ENCODE measurements around the gene CTF1.

GRCh38 chr16:30889721-30890120 lies 6.7 kb upstream of the CTF1 start:
- no peak for TF ChIP-seq POLR2A (IDR thresholded peaks at IDR 0.05)
- TF ChIP-seq, protein P1, sequence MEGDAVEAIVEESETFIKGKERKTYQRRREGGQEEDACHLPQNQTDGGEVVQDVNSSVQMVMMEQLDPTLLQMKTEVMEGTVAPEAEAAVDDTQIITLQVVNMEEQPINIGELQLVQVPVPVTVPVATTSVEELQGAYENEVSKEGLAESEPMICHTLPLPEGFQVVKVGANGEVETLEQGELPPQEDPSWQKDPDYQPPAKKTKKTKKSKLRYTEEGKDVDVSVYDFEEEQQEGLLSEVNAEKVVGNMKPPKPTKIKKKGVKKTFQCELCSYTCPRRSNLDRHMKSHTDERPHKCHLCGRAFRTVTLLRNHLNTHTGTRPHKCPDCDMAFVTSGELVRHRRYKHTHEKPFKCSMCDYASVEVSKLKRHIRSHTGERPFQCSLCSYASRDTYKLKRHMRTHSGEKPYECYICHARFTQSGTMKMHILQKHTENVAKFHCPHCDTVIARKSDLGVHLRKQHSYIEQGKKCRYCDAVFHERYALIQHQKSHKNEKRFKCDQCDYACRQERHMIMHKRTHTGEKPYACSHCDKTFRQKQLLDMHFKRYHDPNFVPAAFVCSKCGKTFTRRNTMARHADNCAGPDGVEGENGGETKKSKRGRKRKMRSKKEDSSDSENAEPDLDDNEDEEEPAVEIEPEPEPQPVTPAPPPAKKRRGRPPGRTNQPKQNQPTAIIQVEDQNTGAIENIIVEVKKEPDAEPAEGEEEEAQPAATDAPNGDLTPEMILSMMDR (IDR thresholded peaks at IDR 0.05) = no peak

Data from adrenal gland (tissue), 5 donors.